GM10248 (cell line): ENCODE data around the gene PTP4A2.
"Not testable (repeated sequence)": the region's sequence is repeated elsewhere in the genome, so short reads cannot be mapped to it uniquely, and the experiment has no call there.

Experiments used
- CTCF ChIA-PET: fragments of 300-600 bp; sonication (Branson Sonifier 250); formaldehyde crosslinking; extraction: SDS; loops from one replicate; lab custom pipeline; 2021; ENCODE audit warnings: antibody characterized with exemption; lab: Yijun Ruan, JAX
- POLR2A ChIA-PET: fragments of 350-650 bp; sonication (Branson Sonifier 250); formaldehyde crosslinking; extraction: SDS; loops from one replicate; lab custom pipeline; 2020; ENCODE audit warnings: antibody characterized with exemption; lab: Yijun Ruan, JAX
- DNase-seq: peaks from one replicate; pipeline ENCODE4 v3.0.0; 2012; ENCODE audit errors: extremely low spot score
- CTCF ChIP-seq: IDR thresholded peaks from 2 replicates; pipeline ENCODE4 v1.5.1; 2012; ENCODE audit warnings: mild to moderate bottlenecking, low read depth; ENCODE audit errors: extremely low read depth, missing control alignments, control extremely low read depth

PTP4A2 gene

GRCh38 chr1:31926853-31927660 lies 11.1 kb downstream of the PTP4A2 start:
- POLR2A ChIA-PET, result interaction anchor here (1.3 to 1.4 kb wide), 2 partner anchors 11 to 31 kb away, joined by 4 read pairs; partner anchors contain the start of gene PTP4A2
- no peak for TF ChIP-seq CTCF
- CTCF ChIA-PET, result interaction anchor here (1.1 to 6.7 kb wide), 8 partner anchors 12 to 111 kb away, joined by 3 to 30 read pairs (median 4); partner anchors contain the start of genes PTP4A2 and SPOCD1
- no peak for DNase-seq

GRCh38 chr1:31926252-31926651 lies 11.9 kb downstream of the PTP4A2 start:
- POLR2A ChIA-PET, result interaction anchor here (1.4 kb wide), 1 partner anchor 12 kb away, joined by 4 read pairs; the partner anchor contains the start of gene PTP4A2
- CTCF ChIA-PET, result interaction anchor here (0.7 to 6.7 kb wide), 9 partner anchors 12 to 111 kb away, joined by 3 to 30 read pairs (median 4); partner anchors contain the start of genes PTP4A2 and SPOCD1
- no peak for DNase-seq
- no peak for TF ChIP-seq CTCF

- ChIA-PET POLR2A (interaction anchor here (1.4 kb wide), 1 partner anchor 12 kb away, joined by 4 read pairs; the partner anchor contains the start of gene PTP4A2), CTCF (interaction anchor here (0.7 to 6.7 kb wide), 7 partner anchors 11 to 110 kb away, joined by 3 to 30 read pairs (median 4); partner anchors contain the start of genes PTP4A2 and SPOCD1)
- DNase-seq, result not testable (repeated sequence)
These were observed 12.3 kb downstream of the PTP4A2 start for GRCh38 chr1:31925824-31926223.

- TF ChIP-seq CTCF, result no peak
- ChIA-PET POLR2A (no interaction called here), CTCF (interaction anchor here (1.0 to 6.7 kb wide), 3 partner anchors 14 to 39 kb away, joined by 3 to 30 read pairs (median 21); partner anchors contain the start of gene PTP4A2)
- DNase-seq, result no peak
These were observed 13.3 kb downstream of the PTP4A2 start for GRCh38 chr1:31924839-31925238.

- ChIA-PET POLR2A (no interaction called here), CTCF (interaction anchor here (1.0 to 6.7 kb wide), 4 partner anchors 9 to 38 kb away, joined by 3 to 30 read pairs (median 7); partner anchors contain the start of gene PTP4A2)
- DNase-seq, result no peak
- TF ChIP-seq CTCF, result no peak
These were observed 14.2 kb downstream of the PTP4A2 start for GRCh38 chr1:31923901-31924535.

GRCh38 chr1:31920956-31921355 lies 17.2 kb downstream of the PTP4A2 start:
- CTCF ChIA-PET, result interaction anchor here (1.0 kb wide), 1 partner anchor 34 kb away, joined by 3 read pairs; no protein-coding TSS in a partner anchor
- no peak for DNase-seq

More at GRCh38 chr1:31920956-31921355, 17.2 kb downstream of the PTP4A2 start:
- POLR2A ChIA-PET, result interaction anchor here (0.5 kb wide), 1 partner anchor 17 kb away, joined by 3 read pairs; no protein-coding TSS in a partner anchor
- no peak for TF ChIP-seq CTCF
